Measurements from ENCODE around the gene TRAPPC11.

The TRAPPC11 gene

GRCh38 chr4:183758061-183758757 lies 99.1 kb downstream of the TRAPPC11 start:
- no peaks in the 10 kb centered on the region for H3K4me1 ChIP-seq (ENCODE audit: insufficient read depth, insufficient read length)
- no peak overlapping the region for H3K4me3 ChIP-seq (ENCODE audit: insufficient read length, low read depth)
- H3K9ac ChIP-seq (ENCODE audit: insufficient read length, low read depth), result no peak overlapping the region
- no peaks in the 10 kb centered on the region for H3K27me3 ChIP-seq (ENCODE audit: insufficient read depth, insufficient read length)
- TF ChIP-seq SUZ12 (IDR thresholded peaks at IDR 0.05; ENCODE audit: extremely low read depth, insufficient read depth, insufficient read length), result no peak
- no peak for TF ChIP-seq YY1 (IDR thresholded peaks at IDR 0.05; ENCODE audit: insufficient read depth, insufficient read length)
- TF ChIP-seq ZNF274 (IDR thresholded peaks at IDR 0.05; ENCODE audit: low read depth, low read length), result no peak
- no peak for DNase-seq (ENCODE audit: low read depth, low spot score)
- H3K9me3 ChIP-seq (ENCODE audit: insufficient read depth, low read length), result no peaks in the 10 kb centered on the region
- no peaks in the 10 kb centered on the region for H3K36me3 ChIP-seq (ENCODE audit: insufficient read depth, insufficient read length, low read length)

GRCh38 chr4:183758758-183759447 lies 99.8 kb downstream of the TRAPPC11 start:
- TF ChIP-seq ZNF274 (IDR thresholded peaks at IDR 0.05; ENCODE audit: low read depth, low read length) (no peak), SUZ12 (IDR thresholded peaks at IDR 0.05; ENCODE audit: extremely low read depth, insufficient read depth, insufficient read length) (no peak), YY1 (IDR thresholded peaks at IDR 0.05; ENCODE audit: insufficient read depth, insufficient read length) (no peak)
- no peaks in the 10 kb centered on the region for H3K36me3 ChIP-seq (ENCODE audit: insufficient read depth, insufficient read length, low read length)
- no peaks in the 10 kb centered on the region for H3K9me3 ChIP-seq (ENCODE audit: insufficient read depth, low read length)
- H3K4me3 ChIP-seq (ENCODE audit: insufficient read length, low read depth), result no peak overlapping the region
- H3K27me3 ChIP-seq (ENCODE audit: insufficient read depth, insufficient read length), result no peaks in the 10 kb centered on the region
- H3K4me1 ChIP-seq (ENCODE audit: insufficient read depth, insufficient read length), result no peaks in the 10 kb centered on the region
- DNase-seq (ENCODE audit: low read depth, low spot score), result no peak
- H3K9ac ChIP-seq (ENCODE audit: insufficient read length, low read depth), result no peak overlapping the region

- DNase-seq (ENCODE audit: low read depth, low spot score), result no peak
- TF ChIP-seq ZNF274 (IDR thresholded peaks at IDR 0.05; ENCODE audit: low read depth, low read length) (no peak), YY1 (IDR thresholded peaks at IDR 0.05; ENCODE audit: insufficient read depth, insufficient read length) (no peak)
- H3K4me1 ChIP-seq (ENCODE audit: insufficient read depth, insufficient read length), result no peaks in the 10 kb centered on the region
- H3K9ac ChIP-seq (ENCODE audit: insufficient read length, low read depth), result no peak overlapping the region
- H3K36me3 ChIP-seq (ENCODE audit: insufficient read depth, insufficient read length, low read length), result no peaks in the 10 kb centered on the region
- H3K9me3 ChIP-seq (ENCODE audit: insufficient read depth, low read length), result no peaks in the 10 kb centered on the region
- no peaks in the 10 kb centered on the region for H3K27me3 ChIP-seq (ENCODE audit: insufficient read depth, insufficient read length)
- H3K4me3 ChIP-seq (ENCODE audit: insufficient read length, low read depth), result no peak overlapping the region
Observed at GRCh38 chr4:183760326-183760725, 101.2 kb downstream of the TRAPPC11 start.
